ENCODE measurements around the gene SGMS1.

SGMS1 gene

GRCh38 chr10:50295367-50295766 is 328.4 kb downstream of the SGMS1 start:
- no peak overlapping the region for H3K4me3 ChIP-seq (ENCODE audit: insufficient read depth, low read length, poor library complexity, severe bottlenecking)
- no peaks in the 10 kb centered on the region for H4K20me1 ChIP-seq (ENCODE audit: low read depth, low read length)
- no peak overlapping the region for H3K27ac ChIP-seq (ENCODE audit: low read depth, low read length)
- no peaks in the 10 kb centered on the region for H3K9me3 ChIP-seq (ENCODE audit: insufficient read depth, low read length)
- H3K4me2 ChIP-seq (ENCODE audit: low read depth, low read length, poor library complexity, severe bottlenecking): no peak overlapping the region
- no peak overlapping the region for H2AFZ ChIP-seq (ENCODE audit: low read depth, low read length, severe bottlenecking)
- 0 out of 2 replicates have a peak, but pooled peaks cover 4% of the 10 kb centered on the region for H3K36me3 ChIP-seq (ENCODE audit: low read length)
- no peaks in the 10 kb centered on the region for H3K79me2 ChIP-seq (ENCODE audit: insufficient read depth, low read length)
- H3K9ac ChIP-seq (ENCODE audit: low read length): no peak overlapping the region
- no peaks in the 10 kb centered on the region for H3F3A ChIP-seq (ENCODE audit: insufficient read depth)
- no peak for TF ChIP-seq EZH2phosphoT487 (conservative IDR thresholded peaks at IDR 0.05; ENCODE audit: low read length)
- TF ChIP-seq, protein P1, sequence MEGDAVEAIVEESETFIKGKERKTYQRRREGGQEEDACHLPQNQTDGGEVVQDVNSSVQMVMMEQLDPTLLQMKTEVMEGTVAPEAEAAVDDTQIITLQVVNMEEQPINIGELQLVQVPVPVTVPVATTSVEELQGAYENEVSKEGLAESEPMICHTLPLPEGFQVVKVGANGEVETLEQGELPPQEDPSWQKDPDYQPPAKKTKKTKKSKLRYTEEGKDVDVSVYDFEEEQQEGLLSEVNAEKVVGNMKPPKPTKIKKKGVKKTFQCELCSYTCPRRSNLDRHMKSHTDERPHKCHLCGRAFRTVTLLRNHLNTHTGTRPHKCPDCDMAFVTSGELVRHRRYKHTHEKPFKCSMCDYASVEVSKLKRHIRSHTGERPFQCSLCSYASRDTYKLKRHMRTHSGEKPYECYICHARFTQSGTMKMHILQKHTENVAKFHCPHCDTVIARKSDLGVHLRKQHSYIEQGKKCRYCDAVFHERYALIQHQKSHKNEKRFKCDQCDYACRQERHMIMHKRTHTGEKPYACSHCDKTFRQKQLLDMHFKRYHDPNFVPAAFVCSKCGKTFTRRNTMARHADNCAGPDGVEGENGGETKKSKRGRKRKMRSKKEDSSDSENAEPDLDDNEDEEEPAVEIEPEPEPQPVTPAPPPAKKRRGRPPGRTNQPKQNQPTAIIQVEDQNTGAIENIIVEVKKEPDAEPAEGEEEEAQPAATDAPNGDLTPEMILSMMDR (IDR thresholded peaks at IDR 0.05; ENCODE audit: insufficient read depth, low read length, poor library complexity, severe bottlenecking): no peak
- H3K27me3 ChIP-seq (ENCODE audit: low read length): no peaks in the 10 kb centered on the region
- H3K9me2 ChIP-seq (replicated peaks; ENCODE audit: insufficient read depth, low read length): no peaks in the 10 kb centered on the region

- Histone ChIP-seq H3K36me3 (ENCODE audit: low read length) (0 out of 2 replicates have a peak, but pooled peaks cover 4% of the 10 kb centered on the region), H3F3A (ENCODE audit: insufficient read depth) (no peaks in the 10 kb centered on the region), H3K9me2 (replicated peaks; ENCODE audit: insufficient read depth, low read length) (no peaks in the 10 kb centered on the region), H3K79me2 (ENCODE audit: insufficient read depth, low read length) (no peaks in the 10 kb centered on the region), H3K4me2 (ENCODE audit: low read depth, low read length, poor library complexity, severe bottlenecking) (no peak overlapping the region), H3K9me3 (ENCODE audit: insufficient read depth, low read length) (no peaks in the 10 kb centered on the region), H3K27ac (ENCODE audit: low read depth, low read length) (no peak overlapping the region), H3K9ac (ENCODE audit: low read length) (no peak overlapping the region), H3K27me3 (ENCODE audit: low read length) (no peaks in the 10 kb centered on the region), H4K20me1 (ENCODE audit: low read depth, low read length) (no peaks in the 10 kb centered on the region), H3K4me3 (ENCODE audit: insufficient read depth, low read length, poor library complexity, severe bottlenecking) (no peak overlapping the region), H2AFZ (ENCODE audit: low read depth, low read length, severe bottlenecking) (no peak overlapping the region)
- no peak for TF ChIP-seq EZH2phosphoT487 (conservative IDR thresholded peaks at IDR 0.05; ENCODE audit: low read length)
- TF ChIP-seq, protein P1 (IDR thresholded peaks at IDR 0.05; ENCODE audit: insufficient read depth, low read length, poor library complexity, severe bottlenecking): no peak
Measured at GRCh38 chr10:50294582-50294981, 329.2 kb downstream of the SGMS1 start.

DNA sequence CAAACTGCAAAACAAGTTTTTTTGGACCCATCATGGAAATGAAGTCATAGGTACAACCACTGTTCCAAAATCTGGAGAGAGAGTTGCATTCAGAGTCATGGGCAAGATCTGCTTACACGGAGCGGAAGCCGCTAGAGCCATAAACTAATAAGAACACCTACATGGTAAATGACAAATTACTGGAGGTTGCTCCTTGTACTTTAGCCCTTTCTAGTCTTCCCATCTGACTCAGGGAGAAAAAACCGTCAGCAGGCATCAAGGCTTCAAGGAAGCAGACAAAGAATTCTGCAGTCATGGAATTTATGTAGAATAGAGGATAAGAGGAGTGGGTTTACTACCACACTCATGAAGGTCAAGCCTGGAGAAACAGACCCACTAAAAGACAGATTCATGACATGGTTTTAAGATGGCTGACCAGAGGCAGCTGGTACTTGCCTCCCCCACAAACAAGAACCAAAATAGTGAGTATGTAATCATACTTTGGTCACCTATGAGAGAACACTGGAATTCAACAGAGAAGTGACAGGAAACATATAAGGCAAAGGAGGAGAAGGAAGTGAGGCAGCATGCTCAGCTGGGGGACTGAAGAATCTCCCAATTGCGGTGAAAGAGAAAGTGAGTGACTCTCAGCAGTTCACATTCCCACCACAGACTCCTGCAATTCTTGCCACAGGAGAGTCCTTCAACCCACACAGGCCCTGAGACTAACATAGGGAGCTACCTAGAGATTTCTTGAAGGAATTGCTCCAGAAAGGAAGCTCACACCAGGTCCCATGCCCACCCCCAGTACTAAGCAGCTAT is 330.0 kb downstream of the SGMS1 start:
- Histone ChIP-seq H3K9ac (ENCODE audit: low read length) (no peak overlapping the region), H4K20me1 (ENCODE audit: low read depth, low read length) (no peaks in the 10 kb centered on the region), H3K79me2 (ENCODE audit: insufficient read depth, low read length) (no peaks in the 10 kb centered on the region), H3K27ac (ENCODE audit: low read depth, low read length) (no peak overlapping the region), H3K27me3 (ENCODE audit: low read length) (no peaks in the 10 kb centered on the region), H3K4me3 (ENCODE audit: insufficient read depth, low read length, poor library complexity, severe bottlenecking) (no peak overlapping the region), H3K9me3 (ENCODE audit: insufficient read depth, low read length) (no peaks in the 10 kb centered on the region), H3K36me3 (ENCODE audit: low read length) (no peaks in the 10 kb centered on the region), H3K9me2 (replicated peaks; ENCODE audit: insufficient read depth, low read length) (no peaks in the 10 kb centered on the region), H3K4me2 (ENCODE audit: low read depth, low read length, poor library complexity, severe bottlenecking) (no peak overlapping the region), H2AFZ (ENCODE audit: low read depth, low read length, severe bottlenecking) (no peak overlapping the region), H3F3A (ENCODE audit: insufficient read depth) (no peaks in the 10 kb centered on the region)
- TF ChIP-seq, protein P1 (IDR thresholded peaks at IDR 0.05; ENCODE audit: insufficient read depth, low read length, poor library complexity, severe bottlenecking): no peak
- TF ChIP-seq EZH2phosphoT487 (conservative IDR thresholded peaks at IDR 0.05; ENCODE audit: low read length): no peak
